HG02763 (cell line): ENCODE results near the gene RABGEF1.
"Not testable (repeated sequence)": the region's sequence is repeated elsewhere in the genome, so short reads cannot be mapped to it uniquely, and the experiment has no call there.

Experiments
- ATAC-seq: cut with Tn5 transposase; IDR thresholded peaks from one replicate; pipeline ENCODE4 v1.9.1; 2021; ENCODE audit warnings: mild to moderate bottlenecking, moderate library complexity; ENCODE audit not compliant: unreplicated experiment

Gene RABGEF1

GRCh38 chr7:66763633-66764355, 23.3 kb downstream of the RABGEF1 start:
- not testable (repeated sequence) for ATAC-seq

- ATAC-seq = not testable (repeated sequence)
Observed at GRCh38 chr7:66764905-66765304, 24.4 kb downstream of the RABGEF1 start.

- ATAC-seq = not testable (repeated sequence)
Observed at GRCh38 chr7:66765322-66766025, 24.9 kb downstream of the RABGEF1 start.

GRCh38 chr7:66766041-66766440, 25.5 kb downstream of the RABGEF1 start:
- ATAC-seq = no peak

GRCh38 chr7:66767486-66767885, 27.0 kb downstream of the RABGEF1 start:
- ATAC-seq = not testable (repeated sequence)

GRCh38 chr7:66768865-66769832, 28.6 kb downstream of the RABGEF1 start:
- ATAC-seq = no peak

GRCh38 chr7:66769833-66770512, 29.4 kb downstream of the RABGEF1 start:
- ATAC-seq = no peak

- ATAC-seq = no peak
Observed at GRCh38 chr7:66771795-66772194, 31.3 kb downstream of the RABGEF1 start.

GRCh38 chr7:66773744-66774143, 33.2 kb downstream of the RABGEF1 start:
- not testable (repeated sequence) for ATAC-seq

- ATAC-seq = not testable (repeated sequence)
Observed at GRCh38 chr7:66776383-66776782, 35.9 kb downstream of the RABGEF1 start.

- ATAC-seq = no peak
Observed at GRCh38 chr7:66776800-66777442, 36.4 kb downstream of the RABGEF1 start.

GRCh38 chr7:66778201-66778600, 37.7 kb downstream of the RABGEF1 start:
- ATAC-seq = no peak

- no peak for ATAC-seq
Observed at GRCh38 chr7:66779669-66780409, 39.3 kb downstream of the RABGEF1 start.

GRCh38 chr7:66781408-66782090, 41.0 kb downstream of the RABGEF1 start:
- ATAC-seq = no peak

- ATAC-seq = not testable (repeated sequence)
Observed at GRCh38 chr7:66782875-66783274, 42.3 kb downstream of the RABGEF1 start.

GRCh38 chr7:66783887-66784595, 43.5 kb downstream of the RABGEF1 start:
- ATAC-seq = not testable (repeated sequence)

- no peak for ATAC-seq
Observed at GRCh38 chr7:66790196-66790595, 49.7 kb downstream of the RABGEF1 start.

GRCh38 chr7:66790725-66791124, 50.2 kb downstream of the RABGEF1 start:
- ATAC-seq = no peak
